SK-N-SH (cell line): ENCODE data around the gene VANGL1. TPM values are rescaled to one million over a fixed set of nuclear protein-coding genes. Genes with fewer than 3 reads are reported as not detected.
"Not testable (repeated sequence)": the region's sequence is repeated elsewhere in the genome, so short reads cannot be mapped to it uniquely, and the experiment has no call there.

ENCODE experiments used
- CTCF ChIA-PET: fragments of 300-600, 350-600 bp; formaldehyde crosslinking; extraction: SDS; loops from one replicate; lab custom pipeline; 2021; lab: Yijun Ruan, JAX
- POLR2A ChIA-PET: fragments of 350-600 bp; sonication (Branson Sonifier 250); formaldehyde crosslinking; extraction: SDS; loops from one replicate; lab custom pipeline; 2020; ENCODE audit warnings: antibody characterized with exemption, inconsistent platforms; lab: Yijun Ruan, JAX
- DNase-seq: peaks from one replicate; pipeline ENCODE4 v3.0.0; 2012
- H2AFZ ChIP-seq: fragments of 200-600 bp; sonication (generic); 2 replicates; pipeline ENCODE4 v1.8.1; 2016; ENCODE audit warnings: antibody characterized with exemption, mild to moderate bottlenecking, low read depth
- H3F3A ChIP-seq: fragments of 200-600 bp; sonication (generic); replicated peaks from 2 replicates; pipeline ENCODE3; 2016; ENCODE audit warnings: antibody characterized with exemption, mild to moderate bottlenecking; ENCODE audit not compliant: insufficient read depth
- H3K27ac ChIP-seq, 2 experiments: fragments of 200-500 bp in 1 of 2; fragments of 200-600 bp in 1 of 2; sonication (Bioruptor generic) in 1 of 2; sonication (generic), shearing (Covaris generic) in 1 of 2; 2 replicates each; pipeline versions ENCODE4 v1.5.1 to v1.6.1; 2014 to 2016; ENCODE audit warnings: low read depth in 2 of 2, inconsistent platforms in 1 of 2, low read length in 1 of 2, mild to moderate bottlenecking in 1 of 2, mixed read lengths in 1 of 2
- H3K27me3 ChIP-seq: fragments of 200-600 bp; sonication (generic), shearing (Covaris generic); 2 replicates; pipeline ENCODE4 v1.6.1; 2016; ENCODE audit warnings: mixed run types; ENCODE audit not compliant: insufficient read depth
- H3K36me3 ChIP-seq, 2 experiments: fragments of 200-500 bp in 1 of 2; fragments of 200-600 bp in 1 of 2; sonication (Bioruptor generic) in 1 of 2; sonication (generic) in 1 of 2; replicated peaks in 1 of 2; 2 replicates each; pipeline versions ENCODE3 to v1.5.1; 2014 to 2016; ENCODE audit warnings: low read length in 1 of 2, mild to moderate bottlenecking in 1 of 2; ENCODE audit not compliant: insufficient read depth in 2 of 2, control insufficient read depth in 1 of 2
- H3K4me1 ChIP-seq, 2 experiments: fragments of 200-500 bp in 1 of 2; fragments of 200-600 bp in 1 of 2; sonication (Bioruptor generic) in 1 of 2; sonication (generic), shearing (Covaris generic) in 1 of 2; 2 replicates each; pipeline versions ENCODE4 v1.5.1 to v1.6.1; 2014 to 2016; ENCODE audit warnings: low read depth in 1 of 2, low read length in 1 of 2, mixed run types in 1 of 2; ENCODE audit not compliant: insufficient read depth in 2 of 2, control insufficient read depth in 1 of 2
- H3K4me2 ChIP-seq: fragments of 200-600 bp; sonication (generic), shearing (Covaris generic); 2 replicates; pipeline ENCODE4 v1.6.1; 2017; ENCODE audit warnings: mixed run types
- H3K4me3 ChIP-seq, 2 experiments: fragments of 200-500 bp in 1 of 2; fragments of 200-600 bp in 1 of 2; sonication (Bioruptor generic) in 1 of 2; sonication (generic), shearing (Covaris generic) in 1 of 2; 2 replicates each; pipeline versions ENCODE4 v1.5.1 to v1.8.1; 2014 to 2016; ENCODE audit warnings: low read depth in 2 of 2, inconsistent platforms in 1 of 2, low read length in 1 of 2, mild to moderate bottlenecking in 1 of 2, mixed read lengths in 1 of 2, moderate library complexity in 1 of 2
- H3K79me2 ChIP-seq: fragments of 200-600 bp; sonication (generic); 2 replicates; pipeline ENCODE4 v1.8.1; 2017; ENCODE audit warnings: mild to moderate bottlenecking; ENCODE audit not compliant: insufficient read depth
- H3K9ac ChIP-seq: fragments of 200-600 bp; sonication (generic); 2 replicates; pipeline ENCODE4 v1.6.1; 2017; ENCODE audit warnings: mixed run types
- H3K9me2 ChIP-seq: fragments of 200-600 bp; sonication (generic); 2 replicates; pipeline ENCODE4 v1.6.1; 2017; ENCODE audit warnings: mixed run types
- H3K9me3 ChIP-seq: fragments of 200-600 bp; sonication (generic); 2 replicates; pipeline ENCODE4 v1.6.1; 2017; ENCODE audit warnings: mixed run types, mild to moderate bottlenecking, moderate library complexity
- H4K20me1 ChIP-seq: fragments of 200-600 bp; sonication (generic); 2 replicates; pipeline ENCODE4 v1.6.1; 2017; ENCODE audit warnings: mild to moderate bottlenecking, mixed run types; ENCODE audit not compliant: insufficient read depth
- EP300 ChIP-seq, 2 experiments: IDR thresholded peaks; 2 replicates each; pipeline versions ENCODE4 v1.4.0 to v1.6.1; 2012; ENCODE audit warnings: borderline replicate concordance in 1 of 2, low read depth in 1 of 2, low read length in 1 of 2
- EZH2phosphoT487 ChIP-seq: fragments of 200-600 bp; sonication (generic); IDR thresholded peaks from 2 replicates; pipeline ENCODE4 v1.6.1; 2017; ENCODE audit warnings: low read depth, mixed run types, mild to moderate bottlenecking, antibody characterized with exemption, moderate library complexity, borderline replicate concordance
- JUND ChIP-seq: IDR thresholded peaks from 2 replicates; pipeline ENCODE4 v1.4.0; 2012
- PBX3 ChIP-seq: IDR thresholded peaks from 2 replicates; pipeline ENCODE4; 2012
- RCOR1 ChIP-seq: fragments of 150-350 bp; IDR thresholded peaks from 2 replicates; pipeline ENCODE4 v1.6.1; 2017; ENCODE audit warnings: antibody characterized with exemption, low read length
- TCF12 ChIP-seq: IDR thresholded peaks from 2 replicates; pipeline ENCODE4 v1.4.0; 2012
- ZBTB33 ChIP-seq: IDR thresholded peaks from 2 replicates; pipeline ENCODE4 v1.4.0; 2012; ENCODE audit warnings: low read depth, borderline replicate concordance
- WGBS: methylation state at CpG from one replicate; pipeline ENCODE4 v1.1.6; 2017; ENCODE audit warnings: low lambda C conversion rate; 5-methylcytosine and 5-hydroxymethylcytosine counted together
- polyA plus RNA-seq, 3 experiments: library from polyadenylated mRNA; depleted of rRNA; stranded (reverse); fragments of >200 nt; gene quantifications; 2 replicates each; pipeline ENCODE4 v1.2.3, GENCODE V29; 2012

The VANGL1 gene
- polyA plus RNA-seq, 1 of the 3 experiments (the other 2 are of a cell fraction), result 5.4 TPM

GRCh38 chr1:115632251-115633026, 9.3 kb upstream of the VANGL1 start:
- WGBS, result 40% methylated on average over 4 of the region's 4 CpGs
- Histone ChIP-seq H3K27ac (no peak overlapping the region), H3K9me3 (no peaks in the 10 kb centered on the region), H3F3A (no peaks in the 10 kb centered on the region), H3K4me2 (no peak overlapping the region), H3K4me3 (no peak overlapping the region), H3K79me2 (no peaks in the 10 kb centered on the region), H2AFZ (no peak overlapping the region), H3K4me1 (no peaks in the 10 kb centered on the region), H3K9ac (no peak overlapping the region), H4K20me1 (no peaks in the 10 kb centered on the region), H3K9me2 (no peaks in the 10 kb centered on the region), H3K36me3 (no peaks in the 10 kb centered on the region), H3K27me3 (no peaks in the 10 kb centered on the region)
- ChIA-PET POLR2A (no interaction called here), CTCF (interaction anchor here (0.8 to 1.9 kb wide), 5 partner anchors 10 to 489 kb away, joined by 3 to 7 read pairs (median 4); partner anchors contain the start of gene VANGL1)
- DNase-seq, result no peak
- no peak for TF ChIP-seq EZH2phosphoT487
- no peak for TF ChIP-seq ZBTB33
- TF ChIP-seq RCOR1, result no peak
- no peak for TF ChIP-seq EP300 (IDR thresholded peaks at IDR 0.05; ENCODE audit: borderline replicate concordance in 1 of 2, low read depth in 1 of 2, low read length in 1 of 2)
- TF ChIP-seq JUND, result no peak
- no peak for TF ChIP-seq PBX3
- TF ChIP-seq TCF12, result no peak

- CTCF ChIA-PET, result interaction anchor here (1.1 to 1.9 kb wide), 2 partner anchors 12 to 25 kb away, joined by 3 to 6 read pairs; no protein-coding TSS in a partner anchor
- H3K9me2 ChIP-seq, H3K79me2 ChIP-seq, H3K4me1 ChIP-seq, H3K36me3 ChIP-seq, H3K9me3 ChIP-seq, H3K4me2 ChIP-seq, H3K4me3 ChIP-seq, H4K20me1 ChIP-seq, DNase-seq, H3K27me3 ChIP-seq, H3K9ac ChIP-seq, H3K27ac ChIP-seq, H3F3A ChIP-seq, POLR2A ChIA-PET, H2AFZ ChIP-seq: not testable (repeated sequence)
- WGBS, result 22% methylated on average over 1 of the region's 1 CpG
Observed at GRCh38 chr1:115633606-115634005, 8.2 kb upstream of the VANGL1 start.

GRCh38 chr1:115637247-115637646, 4.5 kb upstream of the VANGL1 start:
- H3K4me1 ChIP-seq, H3K4me3 ChIP-seq, H4K20me1 ChIP-seq, H3K27ac ChIP-seq, DNase-seq, H3K4me2 ChIP-seq, POLR2A ChIA-PET, H2AFZ ChIP-seq, H3K9ac ChIP-seq, H3F3A ChIP-seq, H3K9me3 ChIP-seq, H3K36me3 ChIP-seq, H3K9me2 ChIP-seq, H3K79me2 ChIP-seq, H3K27me3 ChIP-seq, CTCF ChIA-PET: not testable (repeated sequence)
- 33% methylated on average over 1 of the region's 1 CpG for WGBS
